IMR-90 (cell line): ENCODE data around the gene CLRN3. TPM values are rescaled to one million over a fixed set of nuclear protein-coding genes. Genes with fewer than 3 reads are reported as not detected.

Experiments used
- ATAC-seq: fragments of 200-7000 bp; cut with Tn5 transposase; 2 replicates; pipeline ENCODE4 v1.9.1; 2020; ENCODE audit warnings: low read depth, mild to moderate bottlenecking, moderate library complexity
- BruUV-seq: library from RNA; stranded (reverse); fragments of 400-500 nt; replicated peaks from 2 replicates; lab custom pipeline; 2021; lab: Mats Ljungman, UMichigan
- CTCF ChIA-PET: fragments of 300-600 bp; formaldehyde crosslinking; extraction: SDS; loops from one replicate; lab custom pipeline; 2021; ENCODE audit warnings: antibody characterized with exemption; lab: Yijun Ruan, JAX
- POLR2A ChIA-PET: fragments of 300-600 bp; sonication (Branson Sonifier 250); formaldehyde crosslinking; loops from one replicate; lab custom pipeline; 2022; ENCODE audit warnings: antibody characterized with exemption; ENCODE audit not compliant: unreplicated experiment; lab: Charles Lee
- DNase-seq: peaks from one replicate; pipeline ENCODE4 v3.0.0; 2013
- H2AFZ ChIP-seq: replicated peaks from 2 replicates; pipeline ENCODE3; 2013; ENCODE audit warnings: low read length, mild to moderate bottlenecking; ENCODE audit not compliant: poor library complexity
- H2AK5ac ChIP-seq: 2 replicates; pipeline ENCODE4 v1.6.1; 2013; ENCODE audit warnings: low read depth, low read length, inconsistent platforms
- H2AK9ac ChIP-seq: replicated peaks from 2 replicates; pipeline ENCODE3; 2013; ENCODE audit warnings: mild to moderate bottlenecking, low read depth, low read length, moderate library complexity; ENCODE audit not compliant: poor library complexity
- H2BK120ac ChIP-seq: 2 replicates; pipeline ENCODE4 v1.6.1; 2013; ENCODE audit warnings: low read depth, low read length, inconsistent platforms
- H2BK15ac ChIP-seq: 3 replicates; pipeline ENCODE4 v1.6.1; 2013; ENCODE audit warnings: low read depth, low read length, inconsistent platforms
- H2BK20ac ChIP-seq: 2 replicates; pipeline ENCODE4 v1.6.1; 2013; ENCODE audit warnings: low read depth, mild to moderate bottlenecking, inconsistent platforms, low read length, moderate library complexity
- H2BK5ac ChIP-seq: 2 replicates; pipeline ENCODE4 v1.6.1; 2013; ENCODE audit warnings: mild to moderate bottlenecking, low read depth, low read length, inconsistent platforms; ENCODE audit not compliant: poor library complexity, severe bottlenecking
- H3K14ac ChIP-seq: replicated peaks from 2 replicates; pipeline ENCODE4 v1.6.1; 2013; ENCODE audit warnings: low read depth, low read length, inconsistent platforms
- H3K18ac ChIP-seq: 2 replicates; pipeline ENCODE4 v1.6.1; 2013; ENCODE audit warnings: low read depth, low read length, control low read depth
- H3K23ac ChIP-seq: 2 replicates; pipeline ENCODE4 v1.6.1; 2013; ENCODE audit warnings: low read depth, low read length, inconsistent platforms
- H3K27ac ChIP-seq: 2 replicates; pipeline ENCODE4 v1.5.1; 2013; ENCODE audit warnings: mild to moderate bottlenecking, control low read depth, low read length; ENCODE audit not compliant: insufficient read depth
- H3K27me3 ChIP-seq: 2 replicates; pipeline ENCODE4 v1.6.1; 2013; ENCODE audit warnings: low read length; ENCODE audit not compliant: control insufficient read depth, insufficient read depth
- H3K36me3 ChIP-seq: 2 replicates; pipeline ENCODE4 v1.6.1; 2013; ENCODE audit warnings: low read length, mixed read lengths; ENCODE audit not compliant: control insufficient read depth, insufficient read depth
- H3K4ac ChIP-seq: 2 replicates; pipeline ENCODE4 v1.6.1; 2013; ENCODE audit warnings: low read depth, low read length, inconsistent platforms
- H3K4me1 ChIP-seq: 2 replicates; pipeline ENCODE4 v1.6.1; 2013; ENCODE audit warnings: low read length, mixed read lengths; ENCODE audit not compliant: control insufficient read depth, insufficient read depth
- H3K4me2 ChIP-seq: 2 replicates; pipeline ENCODE4 v1.6.1; 2013; ENCODE audit warnings: low read depth, mild to moderate bottlenecking, control low read depth, low read length, moderate library complexity
- H3K4me3 ChIP-seq: 2 replicates; pipeline ENCODE4 v1.5.1; 2013; ENCODE audit warnings: low read depth, mild to moderate bottlenecking, control low read depth, low read length, moderate library complexity; ENCODE audit not compliant: insufficient read depth
- H3K56ac ChIP-seq: 2 replicates; pipeline ENCODE4 v1.6.1; 2013; ENCODE audit warnings: low read length, inconsistent platforms; ENCODE audit not compliant: insufficient read depth; ENCODE audit errors: extremely low read depth
- H3K79me1 ChIP-seq, 2 experiments: 2 replicates each; pipeline ENCODE4 v1.6.1; 2013; ENCODE audit warnings: low read length in 2 of 2, inconsistent platforms in 1 of 2, low read depth in 1 of 2
- H3K9ac ChIP-seq: 2 replicates; pipeline ENCODE4 v1.6.1; 2013; ENCODE audit warnings: low read depth, low read length, control low read depth
- H3K9me1 ChIP-seq: 2 replicates; pipeline ENCODE4 v1.6.1; 2013; ENCODE audit warnings: low read length, inconsistent platforms; ENCODE audit not compliant: insufficient read depth
- H3K9me3 ChIP-seq: 2 replicates; pipeline ENCODE4 v1.6.1; 2013; ENCODE audit warnings: low read length; ENCODE audit not compliant: control insufficient read depth, insufficient read depth
- H4K20me1 ChIP-seq: 2 replicates; pipeline ENCODE4 v1.6.1; 2013; ENCODE audit warnings: low read length, inconsistent platforms; ENCODE audit not compliant: insufficient read depth
- H4K5ac ChIP-seq: 2 replicates; pipeline ENCODE4 v1.6.1; 2013; ENCODE audit warnings: mild to moderate bottlenecking, low read depth, low read length, control low read depth
- H4K8ac ChIP-seq, 2 experiments: 2 replicates each; pipeline ENCODE4 v1.6.1; 2013; ENCODE audit warnings: low read depth in 2 of 2, low read length in 2 of 2, control low read depth in 1 of 2, inconsistent platforms in 1 of 2
- H4K91ac ChIP-seq: 2 replicates; pipeline ENCODE4 v1.6.1; 2013; ENCODE audit warnings: low read depth, low read length, inconsistent platforms; ENCODE audit not compliant: insufficient read depth
- BHLHE40 ChIP-seq: fragments of 150-350 bp; IDR thresholded peaks from 2 replicates; pipeline ENCODE4 v1.6.1; 2016; ENCODE audit warnings: mild to moderate bottlenecking, low read depth, low read length
- CEBPB ChIP-seq: IDR thresholded peaks from 2 replicates; pipeline ENCODE4 v1.6.1; 2012; ENCODE audit warnings: low read depth, low read length, improper control_type of control experiment
- FOS ChIP-seq: fragments of 150-350 bp; IDR thresholded peaks from 2 replicates; pipeline ENCODE4 v1.6.1; 2016; ENCODE audit warnings: low read depth, low read length
- MAFK ChIP-seq: IDR thresholded peaks from 2 replicates; pipeline ENCODE4 v1.6.1; 2012; ENCODE audit warnings: low read depth, low read length, improper control_type of control experiment
- MXI1 ChIP-seq: IDR thresholded peaks from 2 replicates; pipeline ENCODE4 v1.6.1; 2012; ENCODE audit warnings: low read depth, mild to moderate bottlenecking, low read length, moderate library complexity, borderline replicate concordance
- NFE2L2 ChIP-seq: fragments of 150-350 bp; IDR thresholded peaks from 2 replicates; pipeline ENCODE4 v1.6.1; 2016; ENCODE audit warnings: low read depth, mild to moderate bottlenecking, low read length
- RAD21 ChIP-seq: IDR thresholded peaks from 2 replicates; pipeline ENCODE4 v1.6.1; 2012; ENCODE audit warnings: low read length, improper control_type of control experiment
- SMC3 ChIP-seq: fragments of 150-350 bp; IDR thresholded peaks from 2 replicates; pipeline ENCODE4 v1.6.1; 2016; ENCODE audit warnings: low read depth, mild to moderate bottlenecking, antibody characterized with exemption, low read length, moderate library complexity
- WGBS, 2 experiments: methylation state at CpG; one replicate each; pipeline versions ENCODE4 v1.1.5 to v1.1.7; 2013; ENCODE audit warnings: missing lambda C conversion rate in 2 of 2; ENCODE audit not compliant: insufficient read length in 1 of 2; ENCODE audit errors: extremely low coverage in 2 of 2; 5-methylcytosine and 5-hydroxymethylcytosine counted together
- dilution Hi-C: fragments of 300-500 bp; cut with HindIII; formaldehyde crosslinking; loops from one replicate; pipeline ENCODE4 v1.14.3; 2018; ENCODE audit warnings: low sequenced_read_pairs; ENCODE audit not compliant: unreplicated experiment
- in situ Hi-C: fragments of 300-500 bp; cut with MboI; formaldehyde crosslinking; loops from 3 replicates; pipeline ENCODE4 v1.14.3; 2019; ENCODE audit warnings: low sequenced_read_pairs, inconsistent platforms, mixed read lengths
- intact Hi-C: fragments of 100-400 bp; cut with micrococcal nuclease; formaldehyde crosslinking; loops from 2 replicates; pipeline ENCODE4 v1.10.0; 2022
- polyA plus RNA-seq, 3 experiments: library from polyadenylated mRNA; depleted of rRNA; stranded (reverse); fragments of >200 nt; gene quantifications; 2 replicates each; pipeline ENCODE4 v1.2.3, GENCODE V29; 2012; ENCODE audit warnings: low replicate concordance in 1 of 3
- total RNA-seq: library from RNA; depleted of rRNA; stranded (reverse); fragments of >200 nt; gene quantifications from 2 replicates; pipeline ENCODE4 v1.2.3, GENCODE V29; 2012

Gene CLRN3
- total and polyA plus RNA-seq, 2 of the 4 experiments (the other 2 are of a cell fraction), result not detected

DNA sequence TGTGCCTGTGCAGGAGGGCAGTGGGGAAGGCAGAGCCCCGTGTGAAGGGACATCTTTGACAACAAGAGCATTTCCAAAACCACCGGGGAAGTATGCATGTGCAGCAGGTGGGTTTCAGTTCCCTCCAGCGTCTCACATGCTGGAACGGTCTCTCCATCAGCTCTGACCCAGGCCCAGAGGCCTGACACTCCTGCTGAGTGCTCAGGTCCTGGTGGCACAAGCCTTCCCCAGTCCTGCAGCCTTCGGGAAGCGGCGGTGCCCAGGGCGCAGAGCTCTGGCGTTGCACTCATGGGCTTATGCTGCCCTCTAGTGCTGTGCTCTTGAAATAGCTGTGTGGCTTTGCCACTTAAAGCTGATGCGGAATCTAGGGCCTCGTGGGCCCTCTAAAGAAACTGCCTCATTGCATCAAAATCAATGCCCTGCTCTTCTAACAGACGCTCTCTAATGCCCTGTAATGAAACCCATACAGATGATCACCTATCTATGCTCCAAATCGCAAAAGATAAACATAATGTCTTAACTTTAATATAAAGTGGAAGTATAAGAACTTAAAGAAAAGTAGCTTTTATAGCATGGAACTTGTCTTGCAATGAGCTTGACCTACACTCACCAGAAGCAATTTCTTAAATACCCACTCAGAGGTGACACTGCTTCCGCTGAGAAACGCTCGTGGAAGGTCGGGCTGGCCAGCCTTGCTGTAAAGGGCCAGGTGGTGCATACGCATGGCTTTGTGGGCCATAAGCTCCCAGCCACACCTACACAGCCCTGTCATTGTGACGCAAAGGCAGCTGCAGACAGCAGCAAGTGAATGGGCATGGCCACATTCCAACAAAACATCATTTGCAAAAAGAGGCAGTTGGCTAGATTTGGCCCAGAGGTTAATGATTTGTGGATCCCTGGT is 38.6 kb downstream of the CLRN3 start (continued):
- no peak for TF ChIP-seq NFE2L2
- no peak for TF ChIP-seq MXI1

DNA sequence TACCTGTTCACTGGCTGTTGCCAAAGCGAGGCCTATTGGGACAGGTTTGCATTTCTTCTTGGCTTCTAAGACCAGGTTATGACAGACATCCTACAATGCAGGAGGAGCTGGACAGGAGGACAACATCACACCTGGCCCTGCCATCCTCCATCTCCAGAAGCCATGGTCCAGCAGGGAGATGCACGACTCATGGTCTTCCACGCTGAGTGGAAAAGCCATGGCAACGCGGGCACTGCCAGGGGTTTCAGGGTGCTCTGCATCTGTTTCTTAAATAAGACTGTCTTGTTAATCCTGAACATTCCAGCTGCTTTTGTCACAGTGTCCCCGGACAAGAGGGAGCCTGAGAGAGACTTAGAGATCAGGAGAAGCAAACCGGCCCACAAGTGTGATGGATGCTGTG is 40.3 kb downstream of the CLRN3 start:
- TF ChIP-seq RAD21, result no peak
- TF ChIP-seq NFE2L2, result no peak
- TF ChIP-seq SMC3, result no peak
- no peak for TF ChIP-seq CEBPB
- TF ChIP-seq MXI1, result no peak
- no peak for TF ChIP-seq BHLHE40
- no peak for TF ChIP-seq MAFK
- TF ChIP-seq FOS, result no peak

More for the DNA sequence above, 40.3 kb downstream of the CLRN3 start:
- intact Hi-C loops (loop anchor here (5.0 to 10.0 kb wide), 4 partner anchors 358 to 1870 kb away; partner anchors contain the start of gene INSYN2A), dilution Hi-C loops (no loop called here), in situ Hi-C loops (no loop called here)
- Histone ChIP-seq H2AK5ac (no peak overlapping the region), H3K27ac (no peak overlapping the region), H3K9me1 (no peaks in the 10 kb centered on the region), H2AK9ac (no peak overlapping the region), H3K9ac (no peak overlapping the region), H4K91ac (no peak overlapping the region), H3K56ac (no peak overlapping the region), H2BK120ac (no peak overlapping the region), H2AFZ (no peak overlapping the region), H3K4ac (no peak overlapping the region), H4K5ac (no peak overlapping the region), H3K9me3 (no peaks in the 10 kb centered on the region), H3K36me3 (no peaks in the 10 kb centered on the region), H3K4me1 (no peaks in the 10 kb centered on the region), H4K8ac (no peak overlapping the region), H3K27me3 (no peaks in the 10 kb centered on the region), H2BK20ac (no peak overlapping the region), H3K4me2 (no peak overlapping the region), H3K23ac (no peak overlapping the region), H3K18ac (no peak overlapping the region), H2BK5ac (no peak overlapping the region), H2BK15ac (no peak overlapping the region), H3K79me1 (no peaks in the 10 kb centered on the region), H4K20me1 (no peaks in the 10 kb centered on the region), H3K4me3 (no peak overlapping the region), H3K14ac (no peak overlapping the region)
- no TSS peak for BruUV-seq
- CTCF ChIA-PET, result no interaction called here
- DNase-seq (no peak), ATAC-seq (no peak)
- POLR2A ChIA-PET, result no interaction called here
- no CpG with 5 or more reads among the region's 7 CpGs for WGBS, 2 experiments
